HG03066 (cell line): Measurements from ENCODE around the gene OR6X1.

Experiments
- ATAC-seq: cut with Tn5 transposase; IDR thresholded peaks from one replicate; pipeline ENCODE4 v1.9.1; 2021; ENCODE audit warnings: low read depth; ENCODE audit not compliant: unreplicated experiment

The OR6X1 gene

GRCh38 chr11:123754101-123754568 lies at the start of gene OR6X1:
Gene OR6X1, minus strand, starts transcription at chr11:123754518. Its CDS starts 0 bp downstream, at chr11:123754518.
- no peak for ATAC-seq

GRCh38 chr11:123801765-123802164 lies 47.4 kb upstream of the OR6X1 start:
- ATAC-seq: no peak

- ATAC-seq: no peak
Measured at GRCh38 chr11:123800036-123800435, 45.7 kb upstream of the OR6X1 start.

GRCh38 chr11:123799438-123799837 lies 45.1 kb upstream of the OR6X1 start:
- no peak for ATAC-seq

GRCh38 chr11:123798513-123799252 lies 44.4 kb upstream of the OR6X1 start:
- no peak for ATAC-seq

GRCh38 chr11:123798079-123798478 lies 43.8 kb upstream of the OR6X1 start:
- no peak for ATAC-seq

- no peak for ATAC-seq
Measured at GRCh38 chr11:123797541-123797940, 43.2 kb upstream of the OR6X1 start.

- no peak for ATAC-seq
Measured at GRCh38 chr11:123797114-123797513, 42.8 kb upstream of the OR6X1 start.

GRCh38 chr11:123796226-123796625 lies 41.9 kb upstream of the OR6X1 start:
- ATAC-seq: no peak

- ATAC-seq: no peak
Measured at GRCh38 chr11:123783536-123783935, 29.2 kb upstream of the OR6X1 start.

GRCh38 chr11:123778511-123778910 lies 24.2 kb upstream of the OR6X1 start:
- no peak for ATAC-seq

GRCh38 chr11:123775715-123776549 lies 21.6 kb upstream of the OR6X1 start:
- no peak for ATAC-seq

- ATAC-seq: no peak
Measured at GRCh38 chr11:123775289-123775688, 21.0 kb upstream of the OR6X1 start.

GRCh38 chr11:123773959-123774358 lies 19.6 kb upstream of the OR6X1 start:
- ATAC-seq: no peak

GRCh38 chr11:123773026-123773425 lies 18.7 kb upstream of the OR6X1 start:
- ATAC-seq: no peak

GRCh38 chr11:123771664-123772063 lies 17.3 kb upstream of the OR6X1 start:
- no peak for ATAC-seq

- ATAC-seq: no peak
Measured at GRCh38 chr11:123770712-123771111, 16.4 kb upstream of the OR6X1 start.

- no peak for ATAC-seq
Measured at GRCh38 chr11:123765601-123766000, 11.3 kb upstream of the OR6X1 start.

GRCh38 chr11:123762422-123762821 lies 8.1 kb upstream of the OR6X1 start:
- no peak for ATAC-seq

GRCh38 chr11:123760894-123761293 lies 6.6 kb upstream of the OR6X1 start:
- ATAC-seq: no peak

GRCh38 chr11:123757976-123758375 lies 3.7 kb upstream of the OR6X1 start:
- ATAC-seq: no peak

GRCh38 chr11:123755813-123756212 lies 1.5 kb upstream of the OR6X1 start:
- ATAC-seq: no peak
